ENCODE results near the gene SEC31B.

DNA sequence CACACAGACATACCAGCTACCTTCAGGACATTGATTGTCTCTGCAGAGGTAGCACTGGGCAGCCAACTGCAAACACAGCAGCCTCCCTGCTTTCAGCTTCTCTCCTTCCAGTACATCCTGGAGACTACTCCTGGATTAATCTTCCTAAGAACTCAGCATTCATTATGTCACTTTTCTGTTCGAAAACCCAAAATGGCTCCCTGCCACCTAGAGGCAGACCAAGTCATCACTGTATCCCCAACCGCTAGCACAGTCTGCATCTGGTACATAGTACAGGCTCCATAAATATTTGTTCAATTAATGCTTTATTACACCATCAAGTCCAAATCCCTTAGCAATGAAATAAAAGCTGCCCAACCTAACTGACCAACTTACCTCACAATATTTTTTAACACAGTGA, 5.0 kb upstream of the SEC31B start:
- TF ChIP-seq, protein P1, sequence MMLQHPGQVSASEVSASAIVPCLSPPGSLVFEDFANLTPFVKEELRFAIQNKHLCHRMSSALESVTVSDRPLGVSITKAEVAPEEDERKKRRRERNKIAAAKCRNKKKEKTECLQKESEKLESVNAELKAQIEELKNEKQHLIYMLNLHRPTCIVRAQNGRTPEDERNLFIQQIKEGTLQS (IDR thresholded peaks at IDR 0.05) = no peak
- TF ChIP-seq, protein P1 (CRISPR knock-in tag; conservative IDR thresholded peaks at IDR 0.05) = no peak
- TF ChIP-seq NFYB (IDR thresholded peaks at IDR 0.05; ENCODE audit: extremely low read depth, insufficient read length) = no peak
- no peak for TF ChIP-seq ELF1 (tag; IDR thresholded peaks at IDR 0.05)
- no peak for TF ChIP-seq EZH2 (IDR thresholded peaks at IDR 0.05; ENCODE audit: borderline replicate concordance, low read depth, low read length)
- TF ChIP-seq DIDO1 (tag; IDR thresholded peaks at IDR 0.05; ENCODE audit: low read depth) = no peak
- TF ChIP-seq POLR2AphosphoS5 (IDR thresholded peaks at IDR 0.05; ENCODE audit: control insufficient read depth, insufficient read depth, low read depth, low read length) = no peak
- TF ChIP-seq, protein P2, sequence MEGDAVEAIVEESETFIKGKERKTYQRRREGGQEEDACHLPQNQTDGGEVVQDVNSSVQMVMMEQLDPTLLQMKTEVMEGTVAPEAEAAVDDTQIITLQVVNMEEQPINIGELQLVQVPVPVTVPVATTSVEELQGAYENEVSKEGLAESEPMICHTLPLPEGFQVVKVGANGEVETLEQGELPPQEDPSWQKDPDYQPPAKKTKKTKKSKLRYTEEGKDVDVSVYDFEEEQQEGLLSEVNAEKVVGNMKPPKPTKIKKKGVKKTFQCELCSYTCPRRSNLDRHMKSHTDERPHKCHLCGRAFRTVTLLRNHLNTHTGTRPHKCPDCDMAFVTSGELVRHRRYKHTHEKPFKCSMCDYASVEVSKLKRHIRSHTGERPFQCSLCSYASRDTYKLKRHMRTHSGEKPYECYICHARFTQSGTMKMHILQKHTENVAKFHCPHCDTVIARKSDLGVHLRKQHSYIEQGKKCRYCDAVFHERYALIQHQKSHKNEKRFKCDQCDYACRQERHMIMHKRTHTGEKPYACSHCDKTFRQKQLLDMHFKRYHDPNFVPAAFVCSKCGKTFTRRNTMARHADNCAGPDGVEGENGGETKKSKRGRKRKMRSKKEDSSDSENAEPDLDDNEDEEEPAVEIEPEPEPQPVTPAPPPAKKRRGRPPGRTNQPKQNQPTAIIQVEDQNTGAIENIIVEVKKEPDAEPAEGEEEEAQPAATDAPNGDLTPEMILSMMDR (IDR thresholded peaks at IDR 0.05 in 2 of 3, conservative IDR thresholded peaks at IDR 0.05 in 1 of 3; ENCODE audit: insufficient read depth in 2 of 3, low read depth in 1 of 3, low read length in 3 of 3) = peak in 1 of 3 experiments; percentile 3; a peak in 1 of 6 replicates
- no peak for TF ChIP-seq ZNF444 (CRISPR knock-in tag; IDR thresholded peaks at IDR 0.05)
- TF ChIP-seq NBN (IDR thresholded peaks at IDR 0.05; ENCODE audit: low read depth) = no peak
- TF ChIP-seq NCOA1 (IDR thresholded peaks at IDR 0.05; ENCODE audit: low read depth) = no peak
